Raji (cell line): Measurements from ENCODE around the gene ESPNL.

ENCODE experiments used
- POLR2A ChIP-seq: IDR thresholded peaks from 2 replicates; pipeline ENCODE4 v1.6.1; 2011; ENCODE audit warnings: low read depth, low read length, control low read depth; ENCODE audit not compliant: insufficient read depth

ESPNL gene

GRCh38 chr2:238126338-238126737, 26.2 kb downstream of the ESPNL start:
- no peak for TF ChIP-seq POLR2A

DNA sequence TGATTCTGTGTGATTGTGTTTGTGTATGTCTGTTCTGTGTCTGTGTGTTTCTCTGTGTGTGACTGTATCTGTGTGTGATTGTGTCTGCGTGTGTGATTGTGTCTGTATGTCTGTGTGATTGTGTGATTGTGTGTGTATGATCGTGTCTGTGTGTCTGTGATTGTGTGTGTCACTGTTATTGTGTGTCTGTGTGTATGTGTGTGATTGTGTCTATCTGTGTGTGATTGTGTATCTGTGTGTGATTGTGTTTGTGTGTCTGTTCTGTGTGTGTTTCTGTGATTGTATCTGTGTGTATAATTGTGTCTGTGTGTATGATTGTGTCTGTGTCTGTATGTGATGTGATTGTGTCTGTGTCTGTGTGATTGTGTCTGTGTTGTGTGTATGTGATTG, 26.6 kb downstream of the ESPNL start:
- no peak for TF ChIP-seq POLR2A

DNA sequence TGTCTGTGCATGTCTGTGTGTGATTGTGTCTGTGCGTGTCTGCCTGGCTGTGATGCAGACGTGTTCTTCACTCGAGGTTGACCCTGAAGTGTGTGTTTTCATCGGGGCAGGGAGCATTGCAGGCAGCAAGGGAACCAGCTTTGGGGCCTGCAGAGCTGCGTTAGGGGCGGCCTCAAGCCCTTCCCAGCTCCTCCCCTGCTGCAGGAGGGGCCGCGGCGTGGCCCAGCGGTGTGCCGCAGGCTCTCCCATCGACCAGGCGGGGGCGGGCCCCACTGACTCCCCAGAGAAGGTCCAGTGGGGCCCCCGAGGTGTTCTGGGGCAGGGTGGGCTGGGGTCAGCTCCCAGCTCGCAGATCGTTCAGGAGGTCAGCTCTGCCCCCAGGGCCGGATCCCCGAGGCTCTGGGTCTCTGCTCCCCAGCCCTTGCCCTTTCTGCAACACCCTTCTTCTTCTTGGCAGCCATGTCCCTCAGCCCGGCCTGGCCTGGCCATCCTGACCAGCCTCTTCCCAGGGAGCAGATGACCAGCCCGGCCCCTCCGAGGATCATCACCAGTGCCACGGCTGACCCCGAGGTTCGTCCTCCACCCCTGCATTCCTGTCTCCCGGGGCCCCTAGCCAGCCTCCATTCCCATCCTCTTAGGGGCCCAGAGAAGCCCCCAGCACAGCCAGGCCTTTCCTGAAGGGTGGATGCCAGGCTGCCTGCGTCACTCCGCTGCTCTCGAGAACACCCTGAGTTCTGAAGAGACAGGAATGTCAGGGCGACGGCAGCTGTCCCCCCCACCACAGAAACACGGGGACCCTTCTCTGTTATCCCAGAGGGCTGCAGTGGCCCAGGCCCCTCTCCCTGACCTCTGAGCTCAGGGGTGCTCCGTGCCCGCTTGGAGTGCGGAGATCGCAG, 27.3 kb downstream of the ESPNL start:
- no peak for TF ChIP-seq POLR2A

DNA sequence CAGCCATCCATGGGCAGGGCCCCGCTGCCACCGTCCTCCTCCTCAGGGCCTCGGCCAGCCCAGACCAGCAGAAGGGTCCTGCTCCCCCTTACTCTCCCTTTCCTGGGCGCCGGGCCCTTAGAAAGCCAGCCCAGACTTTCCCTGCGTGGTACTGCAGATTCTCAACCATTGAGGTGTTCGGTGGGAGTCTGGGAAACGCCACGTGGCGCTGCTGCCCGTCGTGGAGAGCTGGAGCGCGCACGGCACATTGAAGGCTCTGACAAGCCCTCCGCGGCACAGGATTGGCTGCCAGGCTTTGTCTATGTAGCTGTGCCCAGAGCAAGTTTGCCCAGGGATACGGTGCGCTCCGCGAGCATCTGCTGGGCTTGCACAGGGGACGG, 27.9 kb downstream of the ESPNL start:
- no peak for TF ChIP-seq POLR2A

DNA sequence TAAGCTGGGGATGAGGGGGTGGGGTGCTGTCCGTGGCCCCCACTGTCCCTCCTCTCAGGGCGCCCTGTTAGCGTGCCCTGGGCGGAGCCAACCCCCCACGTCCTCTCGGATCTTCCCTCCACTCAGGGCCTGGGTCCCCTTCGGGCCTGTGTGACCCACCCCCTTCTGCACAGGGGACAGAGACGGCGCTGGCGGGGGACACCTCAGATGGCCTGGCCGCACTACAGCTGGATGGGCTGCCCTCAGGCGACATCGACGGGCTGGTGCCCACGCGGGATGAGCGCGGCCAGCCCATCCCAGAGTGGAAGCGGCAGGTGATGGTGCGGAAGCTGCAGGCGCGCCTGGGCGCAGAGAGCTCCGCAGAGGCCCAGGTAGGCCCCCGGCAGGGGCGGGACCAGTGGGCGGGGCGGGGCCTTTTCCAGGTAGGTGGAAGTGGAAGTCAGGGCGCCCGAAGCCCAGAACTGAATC, 28.4 kb downstream of the ESPNL start:
- no peak for TF ChIP-seq POLR2A

DNA sequence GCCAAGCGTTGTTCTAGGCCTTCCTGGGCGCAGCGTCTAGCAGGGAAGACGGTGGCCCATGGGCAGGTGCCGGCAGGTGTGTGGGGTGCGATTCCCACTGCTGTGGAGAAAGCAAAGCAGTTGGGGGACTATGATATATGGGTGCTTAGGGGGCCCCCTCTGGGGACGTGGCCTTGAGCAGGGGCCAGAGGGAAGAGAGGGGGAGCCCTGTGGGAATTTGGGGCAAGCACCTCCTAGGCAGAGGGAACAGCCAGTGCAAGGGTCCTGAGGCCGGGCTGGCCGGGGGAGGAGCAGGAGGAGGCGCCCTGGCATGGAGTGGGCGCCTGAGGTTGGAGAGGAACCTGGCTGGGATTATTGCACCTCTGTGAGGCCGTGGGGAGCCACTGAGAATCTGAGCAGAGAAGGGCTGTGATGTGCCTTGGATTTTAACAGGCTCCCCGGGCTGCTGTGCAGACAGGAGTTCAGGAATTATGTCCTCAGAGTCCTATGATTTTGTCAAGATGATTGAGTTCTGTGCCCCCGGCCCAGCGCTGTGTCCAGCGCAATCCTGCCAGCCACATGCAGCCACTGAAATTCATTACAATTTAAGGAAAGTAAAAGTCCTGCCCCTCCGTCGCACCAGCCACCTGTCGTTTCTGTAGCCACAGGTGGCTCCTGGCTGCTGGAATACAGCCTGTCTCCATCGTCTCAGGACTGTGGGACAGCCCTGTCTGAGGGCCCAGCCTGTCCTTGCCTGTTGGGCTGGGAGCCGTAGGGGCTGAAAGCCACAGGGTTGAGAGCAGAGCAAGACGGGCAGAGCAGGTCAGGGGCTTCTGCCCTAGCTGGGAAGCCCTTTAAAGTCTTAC, 29.2 kb downstream of the ESPNL start:
- TF ChIP-seq POLR2A, result no peak

DNA sequence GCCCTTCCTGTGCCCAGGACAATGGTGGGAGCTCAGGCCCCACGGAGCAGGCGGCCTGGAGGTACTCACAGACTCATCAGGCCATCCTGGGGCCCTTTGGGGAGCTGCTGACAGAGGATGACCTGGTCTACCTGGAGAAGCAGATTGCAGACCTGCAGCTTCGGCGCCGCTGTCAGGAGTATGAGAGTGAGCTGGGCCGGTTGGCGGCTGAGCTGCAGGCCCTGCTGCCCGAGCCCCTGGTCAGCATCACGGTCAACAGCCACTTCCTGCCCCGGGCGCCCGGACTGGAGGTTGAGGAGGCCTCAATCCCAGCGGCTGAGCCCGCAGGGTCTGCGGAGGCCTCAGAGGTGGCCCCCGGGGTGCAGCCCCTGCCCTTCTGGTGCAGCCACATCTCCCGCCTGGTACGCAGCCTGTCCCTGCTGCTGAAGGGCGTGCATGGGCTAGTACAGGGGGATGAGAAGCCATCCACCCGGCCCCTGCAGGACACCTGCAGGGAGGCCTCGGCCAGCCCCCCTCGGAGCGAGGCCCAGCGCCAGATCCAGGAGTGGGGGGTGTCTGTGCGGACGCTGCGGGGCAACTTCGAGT, 30.1 kb downstream of the ESPNL start:
- no peak for TF ChIP-seq POLR2A

DNA sequence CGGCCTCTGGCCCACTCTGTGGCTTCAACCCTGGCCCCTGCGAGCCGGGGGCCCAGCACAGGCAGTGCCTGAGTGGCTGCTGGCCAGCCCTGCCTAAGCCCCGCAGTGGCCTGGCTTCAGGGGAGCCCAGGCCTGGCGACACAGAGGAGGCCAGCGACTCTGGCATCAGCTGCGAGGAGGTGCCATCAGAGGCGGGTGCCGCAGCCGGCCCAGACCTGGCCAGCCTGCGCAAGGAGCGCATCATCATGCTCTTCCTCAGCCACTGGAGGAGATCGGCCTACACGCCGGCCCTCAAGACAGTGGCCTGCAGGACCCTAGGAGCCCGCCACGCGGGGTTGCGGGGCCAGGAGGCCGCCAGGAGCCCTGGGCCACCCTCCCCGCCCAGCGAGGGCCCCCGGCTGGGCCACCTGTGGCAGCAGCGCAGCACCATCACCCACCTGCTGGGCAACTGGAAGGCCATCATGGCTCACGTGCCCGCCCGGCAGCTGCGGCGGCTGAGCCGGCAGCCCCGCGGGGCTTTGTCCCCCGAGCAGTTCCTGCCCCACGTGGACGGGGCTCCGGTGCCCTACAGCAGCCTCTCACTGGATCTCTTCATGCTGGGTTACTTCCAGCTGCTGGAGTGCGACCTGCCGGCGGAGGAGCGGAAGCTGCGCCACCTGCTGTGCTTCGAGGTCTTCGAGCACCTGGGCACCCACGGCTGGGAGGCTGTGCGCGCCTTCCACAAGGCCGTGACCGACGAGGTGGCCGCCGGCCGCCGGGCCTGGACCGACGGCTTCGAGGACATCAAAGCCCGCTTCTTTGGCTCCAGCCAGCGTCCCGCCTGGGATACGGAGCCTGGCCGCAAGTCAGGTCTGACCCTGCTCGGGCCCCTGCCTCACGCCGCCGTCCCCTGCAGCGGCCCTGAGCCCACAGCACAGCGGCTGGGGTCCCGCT, 30.8 kb downstream of the ESPNL start:
- TF ChIP-seq POLR2A, result no peak

- no peak for TF ChIP-seq POLR2A
These were observed 31.8 kb downstream of the ESPNL start for GRCh38 chr2:238131761-238132462.

DNA sequence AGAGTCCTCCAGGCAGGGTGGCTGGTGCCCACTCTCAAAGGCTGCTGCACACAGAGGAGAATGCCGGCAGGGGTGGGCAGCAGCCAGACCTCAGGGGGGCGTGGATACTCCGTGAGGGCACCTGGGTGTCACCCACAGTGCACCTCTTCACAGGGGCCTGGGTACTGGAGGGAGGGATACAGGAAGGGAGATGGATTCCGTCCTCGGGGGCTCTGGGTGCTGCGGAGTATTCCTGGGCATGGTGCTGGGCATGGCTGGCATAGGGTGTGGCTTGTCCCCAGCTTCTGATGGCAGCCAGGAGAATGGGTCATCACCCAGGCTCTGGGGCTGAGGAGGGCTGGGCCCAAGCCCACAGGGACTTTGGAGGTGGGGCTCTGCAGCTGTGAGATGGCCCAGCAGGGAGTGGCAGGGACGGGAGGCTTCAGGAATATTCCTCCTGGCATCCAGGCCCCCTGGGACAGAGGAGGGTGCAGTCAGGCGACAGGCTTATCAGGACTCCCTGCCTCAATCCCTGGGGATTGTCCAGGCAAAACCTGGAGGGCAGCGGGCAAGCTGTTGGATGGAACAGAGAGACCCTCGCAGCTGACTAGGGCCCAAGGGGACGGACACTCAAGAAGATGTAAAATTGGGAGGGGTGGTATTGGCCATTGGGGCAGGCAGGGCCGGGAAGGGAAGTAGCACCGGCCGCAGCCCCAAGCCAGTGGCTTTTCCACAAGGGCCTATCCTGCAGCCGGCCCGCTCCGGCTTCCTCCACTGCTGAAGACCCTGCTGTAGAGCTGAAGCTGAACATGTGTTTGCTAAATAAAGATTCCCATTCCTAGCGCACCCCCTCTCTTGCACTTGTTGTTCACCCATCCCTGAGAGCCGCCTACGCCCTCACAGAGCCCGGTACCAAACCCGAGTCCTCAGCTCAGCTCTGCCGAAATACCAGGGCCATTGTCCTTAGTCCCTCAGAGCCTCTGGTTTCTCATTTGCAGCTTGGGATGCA, 32.6 kb downstream of the ESPNL start:
- no peak for TF ChIP-seq POLR2A

- TF ChIP-seq POLR2A, result no peak
These were observed 33.6 kb downstream of the ESPNL start for GRCh38 chr2:238133499-238134392.

- no peak for TF ChIP-seq POLR2A
These were observed 34.2 kb downstream of the ESPNL start for GRCh38 chr2:238134393-238134785.
